B cell (primary cell): ENCODE measurements around the gene COX6A2. TPM values are rescaled to one million over a fixed set of nuclear protein-coding genes. Genes with fewer than 3 reads are reported as not detected.

ENCODE experiments used
- ATAC-seq: fragments of 200-7000 bp; cut with Tn5 transposase; one replicate; pipeline ENCODE4 v1.10.0; 2021; ENCODE audit warnings: low read depth, mild to moderate bottlenecking, moderate number of reproducible peaks, moderate library complexity
- CTCF ChIA-PET: fragments of 350-600 bp; sonication (Branson Sonifier 250); formaldehyde crosslinking; loops from one replicate; lab custom pipeline; 2021; ENCODE audit warnings: antibody characterized with exemption, inconsistent platforms; lab: Charles Lee
- POLR2A ChIA-PET: fragments of 350-600 bp; sonication (Branson Sonifier 250); formaldehyde crosslinking; loops from one replicate; lab custom pipeline; 2021; ENCODE audit warnings: antibody characterized with exemption; lab: Charles Lee
- DNase-seq: peaks from one replicate; pipeline ENCODE4 v3.0.0; 2013
- H2AFZ ChIP-seq: 2 replicates; pipeline ENCODE4 v1.6.1; 2012; ENCODE audit warnings: mild to moderate bottlenecking, low read depth, low read length; ENCODE audit not compliant: insufficient read depth, poor library complexity, severe bottlenecking
- H3K27ac ChIP-seq, 2 donors: 1 replicate in 1 of 2; 2 replicates in 1 of 2; pipeline ENCODE4 v1.5.1; 2012 to 2013; ENCODE audit warnings: low read length in 2 of 2, mild to moderate bottlenecking in 2 of 2, moderate library complexity in 1 of 2
- H3K27me3 ChIP-seq, 4 experiments: fragments of 200-600 bp in 1 of 4; sonication (generic) in 1 of 4; replicated peaks in 1 of 4; 1 replicate in 2 of 4; 2 replicates in 2 of 4; pipeline versions ENCODE4 v1.6.1 to v1.7.0; 2013 to 2016; ENCODE audit warnings: low read length in 3 of 4, mild to moderate bottlenecking in 2 of 4, mixed read lengths in 1 of 4, moderate library complexity in 1 of 4; ENCODE audit not compliant: insufficient read depth in 4 of 4, control insufficient read depth in 3 of 4; ENCODE audit errors: control extremely low read depth in 1 of 4
- H3K36me3 ChIP-seq, 2 experiments: replicated peaks in 1 of 2; 1 replicate in 1 of 2; 2 replicates in 1 of 2; pipeline versions ENCODE4 v1.6.1 to v1.7.1; 2013; ENCODE audit warnings: low read length in 1 of 2; ENCODE audit not compliant: insufficient read depth in 2 of 2, control insufficient read depth in 1 of 2; ENCODE audit errors: control extremely low read depth in 1 of 2, extremely low read depth in 1 of 2
- H3K4me1 ChIP-seq, 2 donors: fragments of 200-600 bp in 1 of 2; sonication (generic) in 1 of 2; 1 replicate in 1 of 2; 2 replicates in 1 of 2; pipeline versions ENCODE4 v1.5.1 to v1.6.1; 2013 to 2017; ENCODE audit warnings: low read length in 2 of 2; ENCODE audit not compliant: control insufficient read depth in 2 of 2, insufficient read depth in 2 of 2
- H3K4me2 ChIP-seq: replicated peaks from 2 replicates; pipeline ENCODE3; 2012; ENCODE audit warnings: mild to moderate bottlenecking, low read depth, low read length; ENCODE audit not compliant: poor library complexity, severe bottlenecking
- H3K4me3 ChIP-seq, 5 experiments: fragments of 200-600 bp in 1 of 5; sonication (generic) in 1 of 5; 1 replicate in 3 of 5; 2 replicates in 2 of 5; pipeline versions ENCODE4 v1.5.1 to v1.7.0; 2011 to 2016; ENCODE audit warnings: low read length in 4 of 5, mild to moderate bottlenecking in 4 of 5, low read depth in 2 of 5, control low read depth in 1 of 5, moderate library complexity in 1 of 5; ENCODE audit not compliant: insufficient read depth in 1 of 5; ENCODE audit errors: control extremely low read depth in 1 of 5, extremely low read depth in 1 of 5
- H3K79me2 ChIP-seq: fragments of 200-600 bp; sonication (generic); one replicate; pipeline ENCODE4 v1.6.0; 2016; ENCODE audit warnings: low read length; ENCODE audit not compliant: control insufficient read depth, insufficient read depth
- H3K9ac ChIP-seq: fragments of 200-600 bp; sonication (generic); 2 replicates; pipeline ENCODE4 v1.6.1; 2017; ENCODE audit warnings: mild to moderate bottlenecking, low read length, moderate library complexity
- H3K9me3 ChIP-seq, 3 donors: one replicate each; pipeline versions ENCODE4 v1.6.1 to v1.7.1; 2013; ENCODE audit warnings: low read length in 2 of 3; ENCODE audit not compliant: control insufficient read depth in 2 of 3, insufficient read depth in 1 of 3; ENCODE audit errors: control extremely low read depth in 1 of 3
- H4K20me1 ChIP-seq: 2 replicates; pipeline ENCODE4 v1.6.0; 2012; ENCODE audit warnings: mild to moderate bottlenecking, low read length; ENCODE audit not compliant: insufficient read depth, control insufficient read depth, poor library complexity, severe bottlenecking
- H3K27ac Mint-ChIP-seq: one replicate; pipeline ENCODE4 v1.8.0; 2021; ENCODE audit warnings: mixed read lengths
- H3K27me3 Mint-ChIP-seq: one replicate; pipeline ENCODE4 v1.8.0; 2021; ENCODE audit warnings: mixed read lengths
- H3K4me1 Mint-ChIP-seq: one replicate; pipeline ENCODE4 v1.8.0; 2021; ENCODE audit warnings: mixed read lengths
- H3K4me3 Mint-ChIP-seq: one replicate; pipeline ENCODE4 v1.8.0; 2021; ENCODE audit warnings: mixed read lengths
- H3K9me3 Mint-ChIP-seq: one replicate; pipeline ENCODE4 v1.8.0; 2022; ENCODE audit warnings: mixed read lengths; ENCODE audit not compliant: insufficient read depth
- CTCF ChIP-seq: fragments of 200-600 bp; IDR thresholded peaks from one replicate; pipeline ENCODE4 v1.8.0; 2022; ENCODE audit warnings: antibody characterized with exemption, mild to moderate bottlenecking
- EZH2 ChIP-seq: IDR thresholded peaks from 2 replicates; pipeline ENCODE4 v1.6.1; 2012; ENCODE audit warnings: borderline replicate concordance, low read depth, mild to moderate bottlenecking, moderate library complexity, low read length; ENCODE audit not compliant: insufficient read depth, poor library complexity, severe bottlenecking
- WGBS: methylation state at CpG from one replicate; pipeline ENCODE4 v1.1.5; 2013; ENCODE audit warnings: missing lambda C conversion rate; ENCODE audit not compliant: insufficient coverage; 5-methylcytosine and 5-hydroxymethylcytosine counted together
- intact Hi-C: fragments of 100-400 bp; cut with micrococcal nuclease; formaldehyde crosslinking; loops from one replicate; pipeline ENCODE4 v1.10.0; 2022
- polyA plus RNA-seq: library from polyadenylated mRNA; depleted of rRNA; stranded (reverse); fragments of >200 nt; gene quantifications from 2 replicates; pipeline ENCODE4 v1.2.3, GENCODE V29; 2012
- total RNA-seq, 2 donors: library from RNA; stranded (reverse); fragments of 120-200 nt in 1 of 2; gene quantifications; 1 replicate in 1 of 2; 2 replicates in 1 of 2; pipeline versions ENCODE4 v1.2.3 to v1.2.4, GENCODE V29; 2013 to 2022

COX6A2 gene
- total and polyA plus RNA-seq, 2 donors (not counting 1 experiment from before 2014, with no cell fraction given), result not detected

- ChIA-PET CTCF (interaction anchor here (1.5 kb wide), 1 partner anchor 14 kb away, joined by 6 read pairs; no protein-coding TSS in a partner anchor), POLR2A (no interaction called here)
- H3K9me3 ChIP-seq, result peaks cover 0 to 12% (median 0%) of the 10 kb centered on the region in 3 donors
- no peaks in the 10 kb centered on the region for H3K36me3 ChIP-seq
- H3K4me1 ChIP-seq, result peaks cover 22 to 33% of the 10 kb centered on the region in 2 donors
- 89% methylated on average over 12 of the region's 12 CpGs for WGBS
- intact Hi-C loops, result no loop called here
- peaks cover 43% of the 10 kb centered on the region for H3K4me1 Mint-ChIP-seq
- no peak overlapping the region for H3K27ac ChIP-seq
- H3K27me3 ChIP-seq, result peaks cover 0 to 24% (median 11%) of the 10 kb centered on the region in 4 experiments
- no peak overlapping the region for H3K27ac Mint-ChIP-seq
- H2AFZ ChIP-seq, result no peak overlapping the region
- peaks cover 3% of the 10 kb centered on the region for H3K27me3 Mint-ChIP-seq
- H3K79me2 ChIP-seq, result no peaks in the 10 kb centered on the region
- H3K4me3 Mint-ChIP-seq, result peak overlapping the region; percentile 52
- H3K9ac ChIP-seq, result no peak overlapping the region
- H4K20me1 ChIP-seq, result no peaks in the 10 kb centered on the region
- no peak overlapping the region for H3K4me3 ChIP-seq
- TF ChIP-seq CTCF, result no peak
- TF ChIP-seq EZH2, result no peak
- H3K9me3 Mint-ChIP-seq, result no peaks in the 10 kb centered on the region
- H3K4me2 ChIP-seq, result no peak overlapping the region
- ATAC-seq (no peak), DNase-seq (no peak)
Measured at GRCh38 chr16:31474173-31474714, 46.1 kb upstream of the COX6A2 start.

- CTCF ChIA-PET, result interaction anchor here (1.5 kb wide), 1 partner anchor 13 kb away, joined by 6 read pairs; no protein-coding TSS in a partner anchor
- Histone ChIP-seq H3K79me2 (no peaks in the 10 kb centered on the region), H3K27me3 (peaks cover 0 to 24% (median 11%) of the 10 kb centered on the region in 4 experiments), H3K4me3 (no peak overlapping the region), H3K9me3 (peaks cover 0 to 12% (median 0%) of the 10 kb centered on the region in 3 donors), H3K9ac (no peak overlapping the region), H3K4me1 (peaks cover 22 to 33% of the 10 kb centered on the region in 2 donors), H3K27ac (no peak overlapping the region), H2AFZ (no peak overlapping the region), H3K4me2 (no peak overlapping the region), H4K20me1 (no peaks in the 10 kb centered on the region), H3K36me3 (no peaks in the 10 kb centered on the region)
- Mint-ChIP-seq H3K27me3 (peaks cover 3% of the 10 kb centered on the region), H3K4me3 (peak overlapping the region; percentile 86), H3K27ac (peak overlapping the region; percentile 37), H3K9me3 (no peaks in the 10 kb centered on the region), H3K4me1 (peaks cover 47% of the 10 kb centered on the region)
- intact Hi-C loops, result no loop called here
- POLR2A ChIA-PET, result no interaction called here
- no peak for TF ChIP-seq EZH2
- no peak for ATAC-seq
- no peak for DNase-seq
- WGBS, result 93% methylated on average over 11 of the region's 17 CpGs
Measured at GRCh38 chr16:31473264-31473984, 45.3 kb upstream of the COX6A2 start.
